NK-92 (cell line): ENCODE data around the gene COMMD1.
"Not testable (repeated sequence)": the region's sequence is repeated elsewhere in the genome, so short reads cannot be mapped to it uniquely, and the experiment has no call there.

Experiments
- DNase-seq: peaks from one replicate; lab custom pipeline; 2025; ENCODE audit not compliant: unreplicated experiment; lab: John Stamatoyannopoulos, UW

The COMMD1 gene

GRCh38 chr2:62065243-62065642 is 159.8 kb downstream of the COMMD1 start:
- no peak for DNase-seq

DNA sequence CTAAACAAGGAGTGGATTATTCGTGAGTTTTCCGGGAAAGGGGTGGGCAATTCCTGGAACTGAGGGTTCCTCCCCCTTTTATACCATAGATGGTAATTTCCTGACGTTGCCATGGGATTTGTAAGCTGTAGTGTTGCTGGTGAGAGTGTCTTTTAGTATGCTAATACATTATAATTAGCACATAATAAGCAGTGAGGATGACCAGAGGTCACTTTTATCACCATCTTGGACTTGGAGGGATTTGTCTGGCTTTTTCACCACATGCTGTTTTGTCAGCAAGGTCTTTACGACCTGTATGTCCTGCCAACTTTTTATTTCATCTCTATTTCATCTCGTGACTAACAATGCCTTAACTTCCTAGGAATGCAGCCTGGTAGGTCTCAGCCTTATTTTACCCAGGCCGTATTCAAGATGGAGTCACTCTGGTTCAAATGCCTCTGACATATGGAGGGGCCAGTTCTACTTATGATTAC is 165.7 kb downstream of the COMMD1 start:
- DNase-seq: no peak

DNA sequence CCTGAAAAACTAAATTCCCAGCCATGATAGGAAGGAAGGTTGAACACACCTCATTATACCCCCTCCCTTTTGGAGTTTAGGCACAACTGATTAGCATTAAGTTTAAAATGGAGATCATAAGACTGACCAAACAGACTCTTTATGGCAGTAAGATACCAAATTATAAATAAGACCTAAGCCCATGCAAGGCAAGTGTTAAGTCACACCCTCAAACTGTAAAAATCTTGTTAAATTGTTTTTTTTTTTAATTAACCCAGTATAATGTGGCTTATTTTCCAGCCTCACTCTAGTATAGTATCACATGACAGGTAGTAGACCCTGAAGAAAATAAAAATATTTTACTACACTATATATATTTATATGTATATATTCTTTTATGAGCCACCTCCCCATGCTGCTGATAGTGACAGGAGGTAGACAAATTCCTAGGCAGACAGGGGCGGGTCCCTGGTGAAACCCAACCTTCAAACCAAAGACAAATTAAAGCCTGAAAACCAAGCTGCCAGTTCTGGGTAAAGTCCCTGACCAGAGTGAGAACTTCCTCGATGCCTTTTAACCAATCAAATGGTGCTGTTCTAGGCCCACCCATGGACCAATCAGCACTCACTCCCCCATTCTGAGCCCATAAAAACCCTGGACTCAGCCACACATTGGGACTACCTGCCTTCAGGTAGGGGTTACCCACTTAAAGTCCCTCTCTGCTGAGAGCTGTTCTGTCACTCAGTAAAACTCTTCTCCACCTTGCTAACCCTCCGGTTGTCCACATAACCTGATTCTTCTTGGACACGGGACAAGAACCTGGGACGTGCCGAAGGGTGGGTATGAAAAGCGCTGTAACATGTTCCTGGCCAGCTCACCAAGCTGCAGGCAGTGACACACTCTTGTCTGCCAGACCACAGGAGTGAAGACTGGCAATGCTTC is 166.5 kb downstream of the COMMD1 start:
- no peak for DNase-seq

GRCh38 chr2:62074233-62074632 is 168.8 kb downstream of the COMMD1 start:
- DNase-seq: no peak

DNA sequence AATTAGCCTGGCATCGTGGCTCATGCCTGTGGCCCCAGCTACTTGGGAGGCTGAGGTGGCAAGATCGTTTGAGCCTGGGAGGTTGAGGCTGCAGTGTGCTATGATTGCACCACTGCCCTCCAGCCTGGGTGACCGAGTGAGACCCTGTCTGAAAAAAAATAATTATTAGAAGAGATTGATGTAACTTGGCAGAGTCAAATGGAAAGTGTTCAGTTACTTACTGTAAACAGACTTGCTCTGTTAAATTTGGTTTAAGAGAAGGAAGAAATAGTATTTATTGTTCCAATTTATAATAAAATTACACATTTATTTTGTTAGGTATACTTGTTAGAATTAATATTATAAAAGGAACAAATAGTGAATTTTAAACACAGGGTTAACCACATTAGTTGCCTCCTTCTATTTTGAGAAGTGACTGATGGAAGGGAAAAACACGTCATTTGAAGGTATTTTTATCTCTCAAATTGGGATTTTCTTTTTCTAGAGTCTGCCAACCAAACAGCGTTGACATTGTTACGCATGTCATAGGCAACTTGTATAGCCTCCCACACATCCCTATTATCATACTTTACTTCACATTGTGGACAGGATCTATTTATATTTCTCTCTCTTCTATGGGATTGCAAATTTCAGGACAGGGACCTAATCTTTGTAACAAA is 171.6 kb downstream of the COMMD1 start:
- DNase-seq: no peak

- DNase-seq: no peak
Measured at GRCh38 chr2:62084801-62085200, 179.3 kb downstream of the COMMD1 start.

DNA sequence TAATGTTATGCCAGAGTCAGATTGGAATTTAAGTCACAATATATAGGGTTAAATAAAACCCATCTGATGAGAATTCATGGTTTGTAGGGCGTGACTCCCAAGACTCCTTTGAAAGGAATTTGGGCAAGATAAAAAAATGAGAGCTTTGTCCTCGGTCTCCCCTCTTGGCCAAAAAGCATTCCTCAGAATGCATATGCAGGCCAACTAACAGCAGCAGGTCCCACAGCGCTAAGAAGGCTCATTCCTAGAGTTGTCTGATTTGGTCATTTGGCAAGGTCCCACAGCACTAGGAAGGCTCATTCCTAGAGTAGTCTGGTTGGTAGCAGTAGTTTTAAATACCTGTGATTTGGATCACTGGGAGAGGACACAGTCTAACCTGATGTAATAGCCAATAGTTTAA is 184.2 kb downstream of the COMMD1 start:
- no peak for DNase-seq

GRCh38 chr2:62091471-62091870 is 186.0 kb downstream of the COMMD1 start:
- no peak for DNase-seq

DNA sequence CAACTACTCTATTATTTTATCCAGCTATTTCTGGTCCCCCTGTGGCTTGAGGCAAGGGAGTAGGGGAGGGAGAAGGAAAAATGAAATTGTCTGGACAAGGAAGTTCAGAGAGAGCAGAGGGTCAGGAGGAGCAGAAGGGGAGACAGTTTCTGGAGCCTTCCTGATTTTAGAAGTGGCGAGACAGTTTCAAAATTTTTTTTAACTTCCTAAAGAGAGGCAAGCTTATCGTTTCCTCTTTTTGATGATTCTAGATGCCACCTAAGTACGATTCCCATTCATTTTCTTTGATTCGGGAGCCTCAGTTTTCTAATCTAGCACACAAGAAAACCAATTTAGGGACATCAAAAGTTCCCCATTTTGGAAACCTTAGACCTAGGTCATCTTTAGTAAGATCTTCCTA is 193.6 kb downstream of the COMMD1 start:
- DNase-seq: no peak

DNA sequence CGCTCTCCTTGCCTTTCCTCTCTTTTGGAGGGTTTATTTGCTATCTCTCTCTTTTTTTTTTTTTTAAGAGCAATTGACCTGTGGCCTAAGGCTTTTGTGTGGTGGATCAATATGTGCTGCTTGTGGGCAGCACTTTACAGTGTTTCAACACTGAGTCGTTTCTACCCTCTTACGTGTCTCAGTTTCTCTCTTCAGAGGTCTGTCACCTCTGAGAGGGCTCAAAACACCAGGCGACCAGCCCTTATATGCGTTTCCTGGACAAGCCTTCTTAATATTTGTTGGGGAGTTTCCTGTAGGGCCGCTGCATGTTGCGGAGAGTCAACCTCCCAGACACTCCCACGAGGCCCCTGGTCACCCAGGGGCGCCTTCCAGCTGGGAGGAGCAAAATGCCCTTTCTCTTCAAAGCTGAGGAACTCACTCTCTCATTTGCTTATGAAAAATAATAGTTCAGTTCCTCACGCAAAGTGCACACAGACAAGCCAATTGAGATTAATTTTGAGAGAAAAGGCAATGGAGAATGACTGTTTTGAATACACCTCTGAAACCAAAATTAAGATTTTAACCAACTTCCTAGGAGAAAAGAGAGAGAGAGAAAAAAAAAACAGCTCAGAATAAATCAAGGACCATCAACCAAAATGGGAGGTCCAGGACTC is 194.2 kb downstream of the COMMD1 start:
- no peak for DNase-seq

DNA sequence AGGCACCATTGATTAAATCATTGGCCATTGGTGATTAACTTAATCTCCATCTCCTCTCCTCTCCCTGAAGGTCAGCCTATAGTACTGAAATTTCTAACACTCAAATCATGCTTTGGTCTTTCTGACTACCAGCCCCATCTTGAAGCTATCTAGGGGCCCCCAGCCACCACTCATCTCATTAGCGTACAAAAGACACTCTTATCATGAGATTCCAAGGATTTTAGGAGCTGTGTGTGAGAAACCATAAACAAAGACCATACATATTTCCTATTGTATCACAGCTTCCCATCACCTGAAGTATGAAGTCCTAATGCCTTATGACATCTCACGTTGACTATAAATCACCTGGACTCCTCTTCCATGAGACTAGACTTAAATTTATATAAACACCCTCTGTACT is 196.4 kb downstream of the COMMD1 start:
- no peak for DNase-seq

GRCh38 chr2:62102402-62102920 is 197.0 kb downstream of the COMMD1 start:
- no peak for DNase-seq

GRCh38 chr2:62109554-62109953 is 204.1 kb downstream of the COMMD1 start:
- DNase-seq: no peak

DNA sequence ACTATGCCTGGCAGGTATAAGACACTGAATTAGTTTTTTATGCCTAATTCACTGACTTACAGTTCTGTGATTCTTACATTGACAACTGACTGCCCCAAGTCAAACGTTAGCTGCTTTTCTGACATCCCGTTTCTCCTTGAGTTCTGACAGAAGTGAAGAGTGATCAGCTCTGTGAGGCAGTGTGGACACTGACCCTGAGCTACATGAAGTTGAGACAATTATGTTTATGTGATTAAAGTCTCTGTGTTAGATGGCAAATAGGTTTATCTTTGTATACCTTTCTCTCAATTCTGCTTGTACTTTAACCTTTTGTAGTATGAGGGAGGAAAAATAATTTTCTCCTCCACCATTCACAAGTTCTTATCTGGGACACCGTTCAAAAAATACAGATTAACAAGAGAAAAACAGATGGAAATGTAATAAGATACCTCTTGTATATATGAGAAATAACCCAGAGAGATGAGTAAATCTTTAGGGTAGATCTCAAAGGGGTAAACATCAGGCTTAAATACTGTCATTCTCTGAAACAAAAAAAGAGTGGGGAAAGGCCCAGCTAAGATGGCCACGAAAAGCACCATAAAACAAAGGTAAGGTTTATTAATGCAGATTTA is 205.0 kb downstream of the COMMD1 start:
- DNase-seq: no peak

- no peak for DNase-seq
Measured at GRCh38 chr2:62112179-62112578, 206.7 kb downstream of the COMMD1 start.

DNA sequence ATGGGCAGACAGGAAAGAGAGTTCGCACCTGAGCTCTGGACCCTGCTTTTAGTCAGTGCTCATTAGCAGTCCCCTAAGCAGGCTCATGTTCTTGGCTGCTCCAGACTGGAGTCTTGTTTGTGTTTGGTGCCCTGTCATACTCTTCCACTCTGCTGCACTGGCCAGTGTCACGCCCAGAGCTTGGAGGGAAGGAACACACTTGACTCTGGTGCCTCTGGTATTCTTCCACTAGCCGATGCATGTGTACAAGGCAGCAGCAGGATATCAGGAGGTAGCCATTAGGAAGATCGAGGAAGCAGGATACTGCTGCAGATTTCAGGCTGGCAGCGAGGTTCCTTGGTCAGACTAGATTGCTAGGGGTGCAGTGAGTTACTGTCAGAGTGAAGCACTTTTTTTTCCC is 209.1 kb downstream of the COMMD1 start:
- DNase-seq: no peak

- no peak for DNase-seq
Measured at GRCh38 chr2:62116983-62117382, 211.5 kb downstream of the COMMD1 start.

- no peak for DNase-seq
Measured at GRCh38 chr2:62118160-62118559, 212.7 kb downstream of the COMMD1 start.

GRCh38 chr2:62119311-62119974 is 214.0 kb downstream of the COMMD1 start:
- DNase-seq: no peak

DNA sequence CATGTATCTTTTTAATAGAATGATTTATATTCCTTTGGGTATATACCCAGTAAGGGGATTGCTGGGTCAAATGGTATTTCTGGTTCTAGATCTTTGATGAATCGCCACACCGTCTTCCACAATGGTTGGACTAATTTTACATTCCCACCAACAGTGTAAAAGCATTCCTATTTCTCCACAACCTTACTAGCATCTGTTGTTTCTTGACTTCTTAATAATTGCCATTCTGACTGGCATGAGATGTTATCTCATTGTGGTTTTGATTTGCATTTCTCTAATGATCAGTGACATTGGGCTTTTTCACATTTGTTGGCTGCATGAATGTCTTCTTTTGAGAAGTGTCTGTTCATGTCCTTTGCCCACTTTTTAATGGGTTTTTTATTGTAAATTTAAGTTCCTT is 220.8 kb downstream of the COMMD1 start:
- DNase-seq: not testable (repeated sequence)
